IMR-90 (cell line): ENCODE results near the gene EHD4. TPM values are rescaled to one million over a fixed set of nuclear protein-coding genes. Genes with fewer than 3 reads are reported as not detected.

Experiments used
- ATAC-seq: fragments of 200-7000 bp; cut with Tn5 transposase; 2 replicates; pipeline ENCODE4 v1.9.1; 2020; ENCODE audit warnings: low read depth, mild to moderate bottlenecking, moderate library complexity
- BruUV-seq: library from RNA; stranded (reverse); fragments of 400-500 nt; replicated peaks from 2 replicates; lab custom pipeline; 2021; lab: Mats Ljungman, UMichigan
- CTCF ChIA-PET: fragments of 300-600 bp; formaldehyde crosslinking; extraction: SDS; loops from one replicate; lab custom pipeline; 2021; ENCODE audit warnings: antibody characterized with exemption; lab: Yijun Ruan, JAX
- POLR2A ChIA-PET: fragments of 300-600 bp; sonication (Branson Sonifier 250); formaldehyde crosslinking; loops from one replicate; lab custom pipeline; 2022; ENCODE audit warnings: antibody characterized with exemption; ENCODE audit not compliant: unreplicated experiment; lab: Charles Lee
- DNase-seq: peaks from one replicate; pipeline ENCODE4 v3.0.0; 2013
- H2AFZ ChIP-seq: replicated peaks from 2 replicates; pipeline ENCODE3; 2013; ENCODE audit warnings: low read length, mild to moderate bottlenecking; ENCODE audit not compliant: poor library complexity
- H2AK5ac ChIP-seq: 2 replicates; pipeline ENCODE4 v1.6.1; 2013; ENCODE audit warnings: low read depth, low read length, inconsistent platforms
- H2AK9ac ChIP-seq: replicated peaks from 2 replicates; pipeline ENCODE3; 2013; ENCODE audit warnings: mild to moderate bottlenecking, low read depth, low read length, moderate library complexity; ENCODE audit not compliant: poor library complexity
- H2BK120ac ChIP-seq: 2 replicates; pipeline ENCODE4 v1.6.1; 2013; ENCODE audit warnings: low read depth, low read length, inconsistent platforms
- H2BK15ac ChIP-seq: 3 replicates; pipeline ENCODE4 v1.6.1; 2013; ENCODE audit warnings: low read depth, low read length, inconsistent platforms
- H2BK20ac ChIP-seq: 2 replicates; pipeline ENCODE4 v1.6.1; 2013; ENCODE audit warnings: low read depth, mild to moderate bottlenecking, inconsistent platforms, low read length, moderate library complexity
- H2BK5ac ChIP-seq: 2 replicates; pipeline ENCODE4 v1.6.1; 2013; ENCODE audit warnings: mild to moderate bottlenecking, low read depth, low read length, inconsistent platforms; ENCODE audit not compliant: poor library complexity, severe bottlenecking
- H3K14ac ChIP-seq: replicated peaks from 2 replicates; pipeline ENCODE4 v1.6.1; 2013; ENCODE audit warnings: low read depth, low read length, inconsistent platforms
- H3K18ac ChIP-seq: 2 replicates; pipeline ENCODE4 v1.6.1; 2013; ENCODE audit warnings: low read depth, low read length, control low read depth
- H3K23ac ChIP-seq: 2 replicates; pipeline ENCODE4 v1.6.1; 2013; ENCODE audit warnings: low read depth, low read length, inconsistent platforms
- H3K27ac ChIP-seq: 2 replicates; pipeline ENCODE4 v1.5.1; 2013; ENCODE audit warnings: mild to moderate bottlenecking, control low read depth, low read length; ENCODE audit not compliant: insufficient read depth
- H3K27me3 ChIP-seq: 2 replicates; pipeline ENCODE4 v1.6.1; 2013; ENCODE audit warnings: low read length; ENCODE audit not compliant: control insufficient read depth, insufficient read depth
- H3K36me3 ChIP-seq: 2 replicates; pipeline ENCODE4 v1.6.1; 2013; ENCODE audit warnings: low read length, mixed read lengths; ENCODE audit not compliant: control insufficient read depth, insufficient read depth
- H3K4ac ChIP-seq: 2 replicates; pipeline ENCODE4 v1.6.1; 2013; ENCODE audit warnings: low read depth, low read length, inconsistent platforms
- H3K4me1 ChIP-seq: 2 replicates; pipeline ENCODE4 v1.6.1; 2013; ENCODE audit warnings: low read length, mixed read lengths; ENCODE audit not compliant: control insufficient read depth, insufficient read depth
- H3K4me2 ChIP-seq: 2 replicates; pipeline ENCODE4 v1.6.1; 2013; ENCODE audit warnings: low read depth, mild to moderate bottlenecking, control low read depth, low read length, moderate library complexity
- H3K4me3 ChIP-seq: 2 replicates; pipeline ENCODE4 v1.5.1; 2013; ENCODE audit warnings: low read depth, mild to moderate bottlenecking, control low read depth, low read length, moderate library complexity; ENCODE audit not compliant: insufficient read depth
- H3K56ac ChIP-seq: 2 replicates; pipeline ENCODE4 v1.6.1; 2013; ENCODE audit warnings: low read length, inconsistent platforms; ENCODE audit not compliant: insufficient read depth; ENCODE audit errors: extremely low read depth
- H3K79me1 ChIP-seq, 2 experiments: 2 replicates each; pipeline ENCODE4 v1.6.1; 2013; ENCODE audit warnings: low read length in 2 of 2, inconsistent platforms in 1 of 2, low read depth in 1 of 2
- H3K9ac ChIP-seq: 2 replicates; pipeline ENCODE4 v1.6.1; 2013; ENCODE audit warnings: low read depth, low read length, control low read depth
- H3K9me1 ChIP-seq: 2 replicates; pipeline ENCODE4 v1.6.1; 2013; ENCODE audit warnings: low read length, inconsistent platforms; ENCODE audit not compliant: insufficient read depth
- H3K9me3 ChIP-seq: 2 replicates; pipeline ENCODE4 v1.6.1; 2013; ENCODE audit warnings: low read length; ENCODE audit not compliant: control insufficient read depth, insufficient read depth
- H4K20me1 ChIP-seq: 2 replicates; pipeline ENCODE4 v1.6.1; 2013; ENCODE audit warnings: low read length, inconsistent platforms; ENCODE audit not compliant: insufficient read depth
- H4K5ac ChIP-seq: 2 replicates; pipeline ENCODE4 v1.6.1; 2013; ENCODE audit warnings: mild to moderate bottlenecking, low read depth, low read length, control low read depth
- H4K8ac ChIP-seq, 2 experiments: 2 replicates each; pipeline ENCODE4 v1.6.1; 2013; ENCODE audit warnings: low read depth in 2 of 2, low read length in 2 of 2, control low read depth in 1 of 2, inconsistent platforms in 1 of 2
- H4K91ac ChIP-seq: 2 replicates; pipeline ENCODE4 v1.6.1; 2013; ENCODE audit warnings: low read depth, low read length, inconsistent platforms; ENCODE audit not compliant: insufficient read depth
- BHLHE40 ChIP-seq: fragments of 150-350 bp; IDR thresholded peaks from 2 replicates; pipeline ENCODE4 v1.6.1; 2016; ENCODE audit warnings: mild to moderate bottlenecking, low read depth, low read length
- CEBPB ChIP-seq: IDR thresholded peaks from 2 replicates; pipeline ENCODE4 v1.6.1; 2012; ENCODE audit warnings: low read depth, low read length, improper control_type of control experiment
- CHD1 ChIP-seq: IDR thresholded peaks from 2 replicates; pipeline ENCODE4 v1.6.1; 2012; ENCODE audit warnings: low read depth, low read length, improper control_type of control experiment
- CTCF ChIP-seq: conservative IDR thresholded peaks from 2 replicates; pipeline ENCODE4 v1.5.1; 2012; ENCODE audit warnings: mild to moderate bottlenecking, low read depth, low read length, improper control_type of control experiment
- FOS ChIP-seq: fragments of 150-350 bp; IDR thresholded peaks from 2 replicates; pipeline ENCODE4 v1.6.1; 2016; ENCODE audit warnings: low read depth, low read length
- MAFK ChIP-seq: IDR thresholded peaks from 2 replicates; pipeline ENCODE4 v1.6.1; 2012; ENCODE audit warnings: low read depth, low read length, improper control_type of control experiment
- MAZ ChIP-seq: IDR thresholded peaks from 2 replicates; pipeline ENCODE4 v1.6.1; 2012; ENCODE audit warnings: low read depth, mild to moderate bottlenecking, low read length, improper control_type of control experiment, moderate library complexity, borderline replicate concordance
- RAD21 ChIP-seq: IDR thresholded peaks from 2 replicates; pipeline ENCODE4 v1.6.1; 2012; ENCODE audit warnings: low read length, improper control_type of control experiment
- RCOR1 ChIP-seq: IDR thresholded peaks from 2 replicates; pipeline ENCODE4 v1.6.1; 2012; ENCODE audit warnings: mild to moderate bottlenecking, low read length, improper control_type of control experiment; ENCODE audit not compliant: insufficient replicate concordance
- RFX5 ChIP-seq: IDR thresholded peaks from 2 replicates; pipeline ENCODE4 v1.8.0; 2012; ENCODE audit warnings: low read depth, mild to moderate bottlenecking, low read length, moderate library complexity
- WGBS, 2 experiments: methylation state at CpG; one replicate each; pipeline versions ENCODE4 v1.1.5 to v1.1.7; 2013; ENCODE audit warnings: missing lambda C conversion rate in 2 of 2; ENCODE audit not compliant: insufficient read length in 1 of 2; ENCODE audit errors: extremely low coverage in 2 of 2; 5-methylcytosine and 5-hydroxymethylcytosine counted together
- dilution Hi-C: fragments of 300-500 bp; cut with HindIII; formaldehyde crosslinking; loops from one replicate; pipeline ENCODE4 v1.14.3; 2018; ENCODE audit warnings: low sequenced_read_pairs; ENCODE audit not compliant: unreplicated experiment
- in situ Hi-C: fragments of 300-500 bp; cut with MboI; formaldehyde crosslinking; loops from 3 replicates; pipeline ENCODE4 v1.14.3; 2019; ENCODE audit warnings: low sequenced_read_pairs, inconsistent platforms, mixed read lengths
- intact Hi-C: fragments of 100-400 bp; cut with micrococcal nuclease; formaldehyde crosslinking; loops from 2 replicates; pipeline ENCODE4 v1.10.0; 2022
- polyA plus RNA-seq, 3 experiments: library from polyadenylated mRNA; depleted of rRNA; stranded (reverse); fragments of >200 nt; gene quantifications; 2 replicates each; pipeline ENCODE4 v1.2.3, GENCODE V29; 2012; ENCODE audit warnings: low replicate concordance in 1 of 3
- total RNA-seq: library from RNA; depleted of rRNA; stranded (reverse); fragments of >200 nt; gene quantifications from 2 replicates; pipeline ENCODE4 v1.2.3, GENCODE V29; 2012
- TF ChIP-seq, protein P1 (sequence below): fragments of 150-350 bp; IDR thresholded peaks from 2 replicates; pipeline ENCODE4 v1.6.1; 2016; ENCODE audit warnings: low read depth, mild to moderate bottlenecking, low read length, moderate library complexity, borderline replicate concordance

The EHD4 gene
- total and polyA plus RNA-seq, 2 of the 4 experiments (the other 2 are of a cell fraction): 21.0 to 29.0 TPM

- H3K9me1 ChIP-seq: peaks cover 2% of the 10 kb centered on the region; the same call in 1 of the 2 replicates
- no peaks in the 10 kb centered on the region for H4K20me1 ChIP-seq
- dilution Hi-C loops: no loop called here
- H3K27ac ChIP-seq: no peak overlapping the region
- in situ Hi-C loops: no loop called here
- no peak overlapping the region for H3K4ac ChIP-seq
- no peak for TF ChIP-seq CTCF
- no peak for TF ChIP-seq CHD1
- no peak for TF ChIP-seq FOS
- no peak for TF ChIP-seq CEBPB
- TF ChIP-seq MAZ: no peak
- no peak for TF ChIP-seq RFX5
- TF ChIP-seq BHLHE40: no peak
- no peak for TF ChIP-seq RCOR1
- TF ChIP-seq, protein P1, sequence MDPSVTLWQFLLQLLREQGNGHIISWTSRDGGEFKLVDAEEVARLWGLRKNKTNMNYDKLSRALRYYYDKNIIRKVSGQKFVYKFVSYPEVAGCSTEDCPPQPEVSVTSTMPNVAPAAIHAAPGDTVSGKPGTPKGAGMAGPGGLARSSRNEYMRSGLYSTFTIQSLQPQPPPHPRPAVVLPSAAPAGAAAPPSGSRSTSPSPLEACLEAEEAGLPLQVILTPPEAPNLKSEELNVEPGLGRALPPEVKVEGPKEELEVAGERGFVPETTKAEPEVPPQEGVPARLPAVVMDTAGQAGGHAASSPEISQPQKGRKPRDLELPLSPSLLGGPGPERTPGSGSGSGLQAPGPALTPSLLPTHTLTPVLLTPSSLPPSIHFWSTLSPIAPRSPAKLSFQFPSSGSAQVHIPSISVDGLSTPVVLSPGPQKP: no peak
- no peak for TF ChIP-seq RAD21
- TF ChIP-seq MAFK: no peak
- H3K18ac ChIP-seq: no peak overlapping the region
- CTCF ChIA-PET: no interaction called here
- no peak overlapping the region for H4K91ac ChIP-seq
- no peak overlapping the region for H3K14ac ChIP-seq
- H2AFZ ChIP-seq: no peak overlapping the region
- H2BK20ac ChIP-seq: no peak overlapping the region
- no peak overlapping the region for H4K5ac ChIP-seq
- no peak overlapping the region for H3K4me2 ChIP-seq
- H3K79me1 ChIP-seq: no peaks in the 10 kb centered on the region
- H3K9ac ChIP-seq: no peak overlapping the region
- H3K4me3 ChIP-seq: no peak overlapping the region
- H3K27me3 ChIP-seq: peaks cover 10% of the 10 kb centered on the region; the same call in 1 of the 2 replicates
- no peak overlapping the region for H2BK15ac ChIP-seq
- intact Hi-C loops: no loop called here
- POLR2A ChIA-PET: no interaction called here
- H2BK120ac ChIP-seq: no peak overlapping the region
- H2BK5ac ChIP-seq: no peak overlapping the region
- no peak for DNase-seq
- H3K36me3 ChIP-seq: no peaks in the 10 kb centered on the region
- peak overlapping the region; percentile 50 for H2AK9ac ChIP-seq
- no peak for ATAC-seq
- no peaks in the 10 kb centered on the region for H3K9me3 ChIP-seq
- H2AK5ac ChIP-seq: no peak overlapping the region
- BruUV-seq: no TSS peak
- H4K8ac ChIP-seq: no peak overlapping the region
- H3K4me1 ChIP-seq: no peaks in the 10 kb centered on the region
- no peak overlapping the region for H3K23ac ChIP-seq
- no peak overlapping the region for H3K56ac ChIP-seq
- WGBS, 2 experiments: 92% methylated on average over 7 of the region's 10 CpGs; no CpG with 5 or more reads in 1 of the 2 experiments
Observed at GRCh38 chr15:41887161-41887560, 85.2 kb downstream of the EHD4 start.
